Glutamatergic neuron (in vitro differentiated cells): Measurements from ENCODE around the gene KNSTRN. TPM values are rescaled to one million over a fixed set of nuclear protein-coding genes. Genes with fewer than 3 reads are reported as not detected.
A peak's percentile ranks its signal among the peaks of the same experiment; 100 is the strongest.

Experiments used
- DNase-seq: peaks from one replicate; pipeline ENCODE4 v3.0.0; 2022
- H3K27ac Mint-ChIP-seq: one replicate; pipeline ENCODE4 v1.8.0; 2020; ENCODE audit warnings: mild to moderate bottlenecking, mixed read lengths, inconsistent platforms; ENCODE audit not compliant: unreplicated experiment
- H3K27me3 Mint-ChIP-seq: one replicate; pipeline ENCODE4 v1.8.0; 2020; ENCODE audit warnings: mild to moderate bottlenecking, moderate library complexity, mixed read lengths, inconsistent platforms; ENCODE audit not compliant: unreplicated experiment
- H3K36me3 Mint-ChIP-seq: one replicate; pipeline ENCODE4 v1.8.0; 2020; ENCODE audit warnings: mild to moderate bottlenecking, mixed read lengths, inconsistent platforms; ENCODE audit not compliant: unreplicated experiment
- H3K4me1 Mint-ChIP-seq: one replicate; pipeline ENCODE4 v1.8.0; 2020; ENCODE audit warnings: mild to moderate bottlenecking, low read depth, mixed read lengths, inconsistent platforms; ENCODE audit not compliant: unreplicated experiment
- H3K4me3 Mint-ChIP-seq: one replicate; pipeline ENCODE4 v1.8.0; 2020; ENCODE audit warnings: mild to moderate bottlenecking, mixed read lengths, inconsistent platforms; ENCODE audit not compliant: unreplicated experiment
- H3K9me3 Mint-ChIP-seq: one replicate; pipeline ENCODE4 v1.8.0; 2020; ENCODE audit warnings: mild to moderate bottlenecking, moderate library complexity, mixed read lengths, inconsistent platforms; ENCODE audit not compliant: unreplicated experiment
- CTCF ChIP-seq: fragments of 200-600 bp; sonication (generic); IDR thresholded peaks from one replicate; pipeline ENCODE4 v1.5.0; 2021; ENCODE audit not compliant: partially characterized antibody, unreplicated experiment
- total RNA-seq: library from RNA; stranded (reverse); fragmentation: NEBNext Ultra II Directional; extraction: Animal tissue kit (Norgen Biotek cat#: 25700); gene quantifications from one replicate; pipeline ENCODE4 v1.2.1, GENCODE V29; 2021; ENCODE audit not compliant: unreplicated experiment

Gene KNSTRN
- total RNA-seq, 1 donor from 2014 or later = 62.9 TPM

GRCh38 chr15:40335938-40336743 is 46.4 kb upstream of the KNSTRN start:
- H3K36me3 Mint-ChIP-seq = peaks cover 4% of the 10 kb centered on the region

GRCh38 chr15:40336744-40337122 is 45.8 kb upstream of the KNSTRN start:
- peaks cover 4% of the 10 kb centered on the region for H3K36me3 Mint-ChIP-seq
- no peak for TF ChIP-seq CTCF
- H3K4me3 Mint-ChIP-seq = no peak overlapping the region
- no peak overlapping the region for H3K27ac Mint-ChIP-seq
- peaks cover 27% of the 10 kb centered on the region for H3K4me1 Mint-ChIP-seq
- peaks cover 11% of the 10 kb centered on the region for H3K9me3 Mint-ChIP-seq
- peaks cover 14% of the 10 kb centered on the region for H3K27me3 Mint-ChIP-seq
- no peak for DNase-seq

More at GRCh38 chr15:40335938-40336743, 46.4 kb upstream of the KNSTRN start:
- TF ChIP-seq CTCF = no peak
- peak; percentile 54 for DNase-seq
- peaks cover 14% of the 10 kb centered on the region for H3K27me3 Mint-ChIP-seq
- peaks cover 22% of the 10 kb centered on the region for H3K4me1 Mint-ChIP-seq
- peaks cover 11% of the 10 kb centered on the region for H3K9me3 Mint-ChIP-seq
- no peak overlapping the region for H3K4me3 Mint-ChIP-seq
- no peak overlapping the region for H3K27ac Mint-ChIP-seq

- H3K27ac Mint-ChIP-seq = no peak overlapping the region
- H3K36me3 Mint-ChIP-seq = peaks cover 4% of the 10 kb centered on the region
- peaks cover 25% of the 10 kb centered on the region for H3K4me1 Mint-ChIP-seq
These were observed 44.9 kb upstream of the KNSTRN start for GRCh38 chr15:40337597-40337996.

GRCh38 chr15:40338041-40338657 is 44.4 kb upstream of the KNSTRN start:
- peaks cover 4% of the 10 kb centered on the region for H3K9me3 Mint-ChIP-seq
- H3K4me1 Mint-ChIP-seq = peaks cover 21% of the 10 kb centered on the region
- DNase-seq = peak; percentile 90
- no peak overlapping the region for H3K4me3 Mint-ChIP-seq
- no peak overlapping the region for H3K27ac Mint-ChIP-seq
- H3K36me3 Mint-ChIP-seq = no peaks in the 10 kb centered on the region
- peak; percentile 86 for TF ChIP-seq CTCF
- H3K27me3 Mint-ChIP-seq = peaks cover 11% of the 10 kb centered on the region

More at GRCh38 chr15:40337597-40337996, 44.9 kb upstream of the KNSTRN start:
- Mint-ChIP-seq H3K4me3 (no peak overlapping the region), H3K27me3 (peaks cover 14% of the 10 kb centered on the region), H3K9me3 (peaks cover 9% of the 10 kb centered on the region)
- TF ChIP-seq CTCF = no peak
- DNase-seq = no peak

- H3K36me3 Mint-ChIP-seq = no peaks in the 10 kb centered on the region
- H3K9me3 Mint-ChIP-seq = peaks cover 4% of the 10 kb centered on the region
- peaks cover 9% of the 10 kb centered on the region for H3K27me3 Mint-ChIP-seq
- H3K4me3 Mint-ChIP-seq = no peak overlapping the region
- no peak overlapping the region for H3K27ac Mint-ChIP-seq
- no peak for DNase-seq
- H3K4me1 Mint-ChIP-seq = peaks cover 16% of the 10 kb centered on the region
- TF ChIP-seq CTCF = no peak
These were observed 43.5 kb upstream of the KNSTRN start for GRCh38 chr15:40338921-40339620.
